NCI-H1694 treated with DMSO at 0.1 percent for 48 hours (cell line): Measurements from ENCODE around the gene TMEM132C.

Experiments
- DNase-seq: peaks from one replicate; lab custom pipeline; 2025; lab: John Stamatoyannopoulos, UW

Gene TMEM132C

GRCh38 chr12:128420163-128420562 is 153.2 kb downstream of the TMEM132C start:
- no peak for DNase-seq

GRCh38 chr12:128421375-128421774 is 154.4 kb downstream of the TMEM132C start:
- DNase-seq, result no peak

GRCh38 chr12:128423205-128423604 is 156.2 kb downstream of the TMEM132C start:
- no peak for DNase-seq

- DNase-seq, result no peak
Measured at GRCh38 chr12:128424931-128425431, 158.0 kb downstream of the TMEM132C start.

- no peak for DNase-seq
Measured at GRCh38 chr12:128425666-128426331, 158.8 kb downstream of the TMEM132C start.

GRCh38 chr12:128426511-128426910 is 159.5 kb downstream of the TMEM132C start:
- no peak for DNase-seq

- no peak for DNase-seq
Measured at GRCh38 chr12:128439796-128440195, 172.8 kb downstream of the TMEM132C start.

GRCh38 chr12:128442096-128442495 is 175.1 kb downstream of the TMEM132C start:
- no peak for DNase-seq

GRCh38 chr12:128444598-128444997 is 177.6 kb downstream of the TMEM132C start:
- DNase-seq, result no peak

- no peak for DNase-seq
Measured at GRCh38 chr12:128445415-128446127, 178.6 kb downstream of the TMEM132C start.

GRCh38 chr12:128449146-128449894 is 182.3 kb downstream of the TMEM132C start:
- no peak for DNase-seq

GRCh38 chr12:128450810-128451209 is 183.8 kb downstream of the TMEM132C start:
- no peak for DNase-seq

- DNase-seq, result no peak
Measured at GRCh38 chr12:128455851-128456250, 188.9 kb downstream of the TMEM132C start.

- no peak for DNase-seq
Measured at GRCh38 chr12:128456922-128457321, 190.0 kb downstream of the TMEM132C start.

GRCh38 chr12:128458301-128458974 is 191.5 kb downstream of the TMEM132C start:
- no peak for DNase-seq

- DNase-seq, result no peak
Measured at GRCh38 chr12:128459067-128459466, 192.1 kb downstream of the TMEM132C start.

GRCh38 chr12:128463881-128464280 is 196.9 kb downstream of the TMEM132C start:
- DNase-seq, result no peak

GRCh38 chr12:128467882-128468281 is 200.9 kb downstream of the TMEM132C start:
- no peak for DNase-seq

- DNase-seq, result no peak
Measured at GRCh38 chr12:128468926-128469325, 202.0 kb downstream of the TMEM132C start.

GRCh38 chr12:128471491-128471890 is 204.5 kb downstream of the TMEM132C start:
- no peak for DNase-seq

GRCh38 chr12:128474916-128475315 is 207.9 kb downstream of the TMEM132C start:
- DNase-seq, result no peak

- DNase-seq, result no peak
Measured at GRCh38 chr12:128476266-128476665, 209.3 kb downstream of the TMEM132C start.
